Mesendoderm (in vitro differentiated cells): ENCODE measurements around the gene PIRT.
"Not testable (repeated sequence)": the region's sequence is repeated elsewhere in the genome, so short reads cannot be mapped to it uniquely, and the experiment has no call there.

Experiments used
- DNase-seq: peaks from one replicate; pipeline ENCODE4 v3.0.0; 2013
- H2AK5ac ChIP-seq: 2 replicates; pipeline ENCODE4 v1.6.1; 2013; ENCODE audit warnings: low read length, inconsistent platforms
- H2BK120ac ChIP-seq: 2 replicates; pipeline ENCODE4 v1.6.1; 2013; ENCODE audit warnings: low read depth, mild to moderate bottlenecking, low read length, moderate library complexity, mixed read lengths
- H2BK15ac ChIP-seq: replicated peaks from 2 replicates; pipeline ENCODE4 v1.6.1; 2013; ENCODE audit warnings: low read depth, mild to moderate bottlenecking, moderate library complexity
- H2BK5ac ChIP-seq: 2 replicates; pipeline ENCODE4 v1.6.1; 2013; ENCODE audit warnings: low read length, inconsistent platforms
- H3K18ac ChIP-seq: 2 replicates; pipeline ENCODE4 v1.6.1; 2013; ENCODE audit warnings: mild to moderate bottlenecking, low read length, mixed read lengths
- H3K23ac ChIP-seq: one replicate; pipeline ENCODE4 v1.6.1; 2013; ENCODE audit warnings: low read length
- H3K27ac ChIP-seq: 2 replicates; pipeline ENCODE4 v1.5.1; 2013; ENCODE audit warnings: low read depth, mild to moderate bottlenecking, inconsistent platforms, low read length, moderate library complexity
- H3K27me3 ChIP-seq: 2 replicates; pipeline ENCODE4 v1.6.1; 2013; ENCODE audit warnings: low read length, control low read depth, mild to moderate bottlenecking, inconsistent platforms; ENCODE audit not compliant: insufficient read depth, poor library complexity
- H3K36me3 ChIP-seq: 2 replicates; pipeline ENCODE4 v1.6.1; 2013; ENCODE audit warnings: low read length, inconsistent platforms; ENCODE audit not compliant: control insufficient read depth, insufficient read depth
- H3K4ac ChIP-seq: one replicate; pipeline ENCODE4 v1.6.1; 2013; ENCODE audit warnings: low read depth, mild to moderate bottlenecking, low read length, moderate library complexity
- H3K4me1 ChIP-seq: 2 replicates; pipeline ENCODE4 v1.6.1; 2013; ENCODE audit warnings: low read depth, low read length, inconsistent platforms; ENCODE audit not compliant: control insufficient read depth
- H3K4me2 ChIP-seq: 2 replicates; pipeline ENCODE4 v1.6.1; 2013; ENCODE audit warnings: low read length
- H3K4me3 ChIP-seq: 2 replicates; pipeline ENCODE4 v1.5.1; 2013; ENCODE audit warnings: mild to moderate bottlenecking, low read length
- H3K56ac ChIP-seq: one replicate; pipeline ENCODE4 v1.6.1; 2013; ENCODE audit warnings: low read length
- H3K79me1 ChIP-seq: 2 replicates; pipeline ENCODE4 v1.6.1; 2013; ENCODE audit warnings: low read length, inconsistent platforms
- H3K79me2 ChIP-seq: 2 replicates; pipeline ENCODE4 v1.6.1; 2013; ENCODE audit warnings: mild to moderate bottlenecking, low read length; ENCODE audit not compliant: control insufficient read depth, insufficient read depth
- H3K9ac ChIP-seq: 2 replicates; pipeline ENCODE4 v1.6.1; 2013; ENCODE audit warnings: low read length, inconsistent platforms
- H4K5ac ChIP-seq: one replicate; pipeline ENCODE4 v1.6.1; 2013; ENCODE audit warnings: low read length
- H4K8ac ChIP-seq: one replicate; pipeline ENCODE4 v1.6.1; 2013; ENCODE audit warnings: low read depth, mild to moderate bottlenecking, control low read depth, low read length, moderate library complexity
- WGBS: extraction: QIAGEN DNeasy Blood & Tissue Kit; methylation state at CpG from one replicate; pipeline ENCODE4 v1.1.7; 2013; ENCODE audit warnings: low lambda C conversion rate, missing lambda C conversion rate; ENCODE audit not compliant: insufficient coverage; ENCODE audit errors: extremely low coverage; 5-methylcytosine and 5-hydroxymethylcytosine counted together

Gene PIRT

GRCh38 chr17:10871914-10872313 lies 34.0 kb upstream of the PIRT start:
- Histone ChIP-seq H3K4ac (no peak overlapping the region), H3K4me2 (no peak overlapping the region), H3K18ac (no peak overlapping the region), H2BK120ac (no peak overlapping the region), H4K8ac (no peak overlapping the region), H3K23ac (no peak overlapping the region), H2BK15ac (no peak overlapping the region), H3K4me1 (no peaks in the 10 kb centered on the region), H3K4me3 (no peak overlapping the region), H3K36me3 (no peaks in the 10 kb centered on the region), H3K79me1 (no peaks in the 10 kb centered on the region), H3K9ac (no peak overlapping the region), H2BK5ac (no peak overlapping the region), H4K5ac (no peak overlapping the region), H2AK5ac (no peak overlapping the region), H3K56ac (no peak overlapping the region), H3K79me2 (no peaks in the 10 kb centered on the region), H3K27me3 (no peaks in the 10 kb centered on the region), H3K27ac (no peak overlapping the region)
- WGBS: no CpG with 5 or more reads among the region's 5 CpGs
- no peak for DNase-seq

- H3K79me2 ChIP-seq: no peaks in the 10 kb centered on the region
- H3K9ac ChIP-seq: no peak overlapping the region
- H3K4ac ChIP-seq: no peak overlapping the region
- H2AK5ac ChIP-seq: no peak overlapping the region
- no peak overlapping the region for H4K8ac ChIP-seq
- H3K4me3 ChIP-seq: no peak overlapping the region
- no peaks in the 10 kb centered on the region for H3K36me3 ChIP-seq
- no peak overlapping the region for H3K23ac ChIP-seq
- no peak overlapping the region for H4K5ac ChIP-seq
- no peak overlapping the region for H3K27ac ChIP-seq
- no CpG with 5 or more reads among the region's 8 CpGs for WGBS
- no peaks in the 10 kb centered on the region for H3K27me3 ChIP-seq
- no peaks in the 10 kb centered on the region for H3K4me1 ChIP-seq
- H2BK5ac ChIP-seq: no peak overlapping the region
- no peak overlapping the region for H3K56ac ChIP-seq
- H3K79me1 ChIP-seq: no peaks in the 10 kb centered on the region
- H3K18ac ChIP-seq: no peak overlapping the region
- H2BK15ac ChIP-seq: no peak overlapping the region
- no peak overlapping the region for H2BK120ac ChIP-seq
- DNase-seq: no peak
- no peak overlapping the region for H3K4me2 ChIP-seq
These were observed 32.6 kb upstream of the PIRT start for GRCh38 chr17:10870336-10871050.

- H4K5ac ChIP-seq, H3K56ac ChIP-seq, H2AK5ac ChIP-seq, H3K4ac ChIP-seq, H3K27me3 ChIP-seq, H2BK120ac ChIP-seq, H2BK5ac ChIP-seq, H3K4me2 ChIP-seq, H3K4me1 ChIP-seq, H4K8ac ChIP-seq, H3K79me1 ChIP-seq, H3K4me3 ChIP-seq, H3K9ac ChIP-seq, H3K18ac ChIP-seq, DNase-seq, H3K36me3 ChIP-seq, H3K79me2 ChIP-seq, H2BK15ac ChIP-seq, H3K23ac ChIP-seq, H3K27ac ChIP-seq: not testable (repeated sequence)
- no CpG with 5 or more reads among the region's 2 CpGs for WGBS
These were observed 30.9 kb upstream of the PIRT start for GRCh38 chr17:10868744-10869143.

GRCh38 chr17:10859051-10859450 lies 21.2 kb upstream of the PIRT start:
- Histone ChIP-seq H2AK5ac (no peak overlapping the region), H3K23ac (no peak overlapping the region), H2BK15ac (no peak overlapping the region), H2BK5ac (no peak overlapping the region), H3K4me1 (no peaks in the 10 kb centered on the region), H3K4me2 (no peak overlapping the region), H4K8ac (no peak overlapping the region), H3K4me3 (no peak overlapping the region), H3K36me3 (no peaks in the 10 kb centered on the region), H3K79me1 (no peaks in the 10 kb centered on the region), H4K5ac (no peak overlapping the region), H3K27ac (no peak overlapping the region), H3K27me3 (no peaks in the 10 kb centered on the region), H3K79me2 (no peaks in the 10 kb centered on the region), H3K4ac (no peak overlapping the region), H3K56ac (no peak overlapping the region), H3K9ac (no peak overlapping the region), H3K18ac (no peak overlapping the region), H2BK120ac (no peak overlapping the region)
- no CpG with 5 or more reads among the region's 3 CpGs for WGBS
- no peak for DNase-seq

- no peak overlapping the region for H4K5ac ChIP-seq
- no peaks in the 10 kb centered on the region for H3K27me3 ChIP-seq
- H3K79me1 ChIP-seq: no peaks in the 10 kb centered on the region
- no peak overlapping the region for H2BK5ac ChIP-seq
- no peak overlapping the region for H3K4me2 ChIP-seq
- H3K9ac ChIP-seq: no peak overlapping the region
- no peak overlapping the region for H3K4ac ChIP-seq
- WGBS: no CpG with 5 or more reads among the region's 4 CpGs
- no peak overlapping the region for H3K23ac ChIP-seq
- DNase-seq: no peak
- no peak overlapping the region for H2AK5ac ChIP-seq
- H2BK120ac ChIP-seq: no peak overlapping the region
- H4K8ac ChIP-seq: no peak overlapping the region
- no peak overlapping the region for H2BK15ac ChIP-seq
- H3K56ac ChIP-seq: no peak overlapping the region
- no peaks in the 10 kb centered on the region for H3K36me3 ChIP-seq
- no peak overlapping the region for H3K27ac ChIP-seq
- H3K4me1 ChIP-seq: no peaks in the 10 kb centered on the region
- H3K18ac ChIP-seq: no peak overlapping the region
- H3K79me2 ChIP-seq: no peaks in the 10 kb centered on the region
- no peak overlapping the region for H3K4me3 ChIP-seq
These were observed 20.1 kb upstream of the PIRT start for GRCh38 chr17:10857976-10858375.

GRCh38 chr17:10846636-10847035 lies 8.7 kb upstream of the PIRT start:
- H2AK5ac ChIP-seq, H3K36me3 ChIP-seq, DNase-seq, H3K27me3 ChIP-seq, H2BK120ac ChIP-seq, H3K79me1 ChIP-seq, H2BK5ac ChIP-seq, H3K9ac ChIP-seq, H3K27ac ChIP-seq, H3K23ac ChIP-seq, H3K4me3 ChIP-seq, H4K8ac ChIP-seq, H3K4me2 ChIP-seq, H3K4me1 ChIP-seq, H4K5ac ChIP-seq, H3K4ac ChIP-seq, H2BK15ac ChIP-seq, H3K79me2 ChIP-seq, H3K18ac ChIP-seq, H3K56ac ChIP-seq: not testable (repeated sequence)
- WGBS: no CpG with 5 or more reads among the region's 6 CpGs
